HEK293T (cell line): ENCODE results near the gene ARHGAP21.

Experiments
- CTCF ChIA-PET: fragments of 350-600 bp; formaldehyde crosslinking; extraction: SDS; loops from one replicate; lab custom pipeline; 2021; ENCODE audit warnings: antibody characterized with exemption, inconsistent platforms; lab: Yijun Ruan, JAX
- POLR2A ChIA-PET: fragments of 350-600 bp; formaldehyde crosslinking; extraction: SDS; loops from one replicate; lab custom pipeline; 2020; ENCODE audit warnings: antibody characterized with exemption, inconsistent platforms; lab: Yijun Ruan, JAX
- DNase-seq: peaks from one replicate; pipeline ENCODE4 v3.0.0; 2012; ENCODE audit warnings: mixed read lengths; ENCODE audit errors: extremely low spot score
- ARNT ChIP-seq: fragments of 450-650 bp; IDR thresholded peaks from 2 replicates; pipeline ENCODE4 v1.6.1; 2017; ENCODE audit warnings: mild to moderate bottlenecking
- BHLHE40 ChIP-seq: fragments of 450-650 bp; IDR thresholded peaks from 2 replicates; pipeline ENCODE4 v1.6.1; 2016; ENCODE audit warnings: mild to moderate bottlenecking, moderate library complexity, borderline replicate concordance
- CTBP1 ChIP-seq: fragments of 450-650 bp; IDR thresholded peaks from 2 replicates; pipeline ENCODE4 v1.6.1; 2016; ENCODE audit warnings: borderline replicate concordance
- ELF4 ChIP-seq: fragments of 450-650 bp; IDR thresholded peaks from 2 replicates; pipeline ENCODE4 v1.6.1; 2017; ENCODE audit warnings: antibody characterized with exemption
- FOXA1 ChIP-seq: fragments of 450-650 bp; IDR thresholded peaks from 2 replicates; pipeline ENCODE4 v1.6.1; 2016; ENCODE audit warnings: mild to moderate bottlenecking
- FOXK2 ChIP-seq: fragments of 450-650 bp; IDR thresholded peaks from 2 replicates; pipeline ENCODE4 v1.6.1; 2016; ENCODE audit warnings: mild to moderate bottlenecking
- FOXM1 ChIP-seq: fragments of 450-650 bp; IDR thresholded peaks from 2 replicates; pipeline ENCODE4 v1.6.1; 2017; ENCODE audit warnings: mild to moderate bottlenecking, borderline replicate concordance
- HDGF ChIP-seq: fragments of 450-650 bp; IDR thresholded peaks from 2 replicates; pipeline ENCODE4 v1.6.1; 2017; ENCODE audit warnings: antibody characterized with exemption, borderline replicate concordance
- L3MBTL2 ChIP-seq: fragments of 450-650 bp; conservative IDR thresholded peaks from 2 replicates; pipeline ENCODE4 v1.6.1; 2016; ENCODE audit warnings: mild to moderate bottlenecking
- LEF1 ChIP-seq: fragments of 450-650 bp; IDR thresholded peaks from 2 replicates; pipeline ENCODE4 v1.6.1; 2017; ENCODE audit warnings: mild to moderate bottlenecking, borderline replicate concordance
- NFRKB ChIP-seq: fragments of 450-650 bp; IDR thresholded peaks from 2 replicates; pipeline ENCODE4 v1.6.1; 2016; ENCODE audit warnings: mild to moderate bottlenecking, moderate library complexity
- SP1 ChIP-seq: fragments of 450-650 bp; IDR thresholded peaks from 2 replicates; pipeline ENCODE4 v1.6.1; 2017
- SUZ12 ChIP-seq: fragments of 450-650 bp; IDR thresholded peaks from 2 replicates; pipeline ENCODE4 v1.6.1; 2016; ENCODE audit warnings: mild to moderate bottlenecking
- TARDBP ChIP-seq: fragments of 450-650 bp; IDR thresholded peaks from 2 replicates; pipeline ENCODE4 v1.6.1; 2016
- ZNF384 ChIP-seq: fragments of 450-650 bp; IDR thresholded peaks from 2 replicates; pipeline ENCODE4 v1.6.1; 2016
- TF ChIP-seq, protein P1 (sequence below): fragments of 450-650 bp; IDR thresholded peaks from 2 replicates; pipeline ENCODE4 v1.6.1; 2016

ARHGAP21 gene

DNA sequence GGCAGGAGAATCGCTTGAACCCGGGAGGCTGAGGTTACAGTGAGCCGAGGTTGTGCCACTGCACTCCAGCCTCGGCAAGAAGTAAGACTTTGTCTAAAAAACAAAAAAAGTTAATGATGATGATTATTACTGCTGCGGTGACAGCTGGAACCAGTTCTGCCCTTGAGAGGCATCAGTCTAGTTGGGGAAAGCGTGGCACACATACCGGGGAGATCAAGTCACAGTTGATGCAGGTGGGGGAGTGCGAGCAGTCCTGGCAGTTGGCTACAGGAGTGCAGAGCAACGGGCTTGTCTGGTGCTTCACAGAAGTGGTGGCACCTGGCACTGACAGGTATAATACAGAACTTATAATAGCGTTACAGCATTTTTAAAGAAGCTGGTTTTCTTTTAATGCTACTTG lies 173.0 kb downstream of the ARHGAP21 start:
- DNase-seq, result no peak
- POLR2A ChIA-PET, result no interaction called here
- TF ChIP-seq FOXM1 (no peak), HDGF (no peak), FOXK2 (no peak), CTBP1 (no peak), BHLHE40 (no peak), TARDBP (no peak), L3MBTL2 (no peak), ARNT (no peak), ZNF384 (no peak), NFRKB (no peak), FOXA1 (no peak)
- TF ChIP-seq, protein P1, sequence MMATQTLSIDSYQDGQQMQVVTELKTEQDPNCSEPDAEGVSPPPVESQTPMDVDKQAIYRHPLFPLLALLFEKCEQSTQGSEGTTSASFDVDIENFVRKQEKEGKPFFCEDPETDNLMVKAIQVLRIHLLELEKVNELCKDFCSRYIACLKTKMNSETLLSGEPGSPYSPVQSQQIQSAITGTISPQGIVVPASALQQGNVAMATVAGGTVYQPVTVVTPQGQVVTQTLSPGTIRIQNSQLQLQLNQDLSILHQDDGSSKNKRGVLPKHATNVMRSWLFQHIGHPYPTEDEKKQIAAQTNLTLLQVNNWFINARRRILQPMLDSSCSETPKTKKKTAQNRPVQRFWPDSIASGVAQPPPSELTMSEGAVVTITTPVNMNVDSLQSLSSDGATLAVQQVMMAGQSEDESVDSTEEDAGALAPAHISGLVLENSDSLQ, result no peak
- CTCF ChIA-PET, result interaction anchor here (0.5 to 0.7 kb wide), 2 partner anchors 32 to 413 kb away, joined by 3 to 5 read pairs; no protein-coding TSS in a partner anchor

DNA sequence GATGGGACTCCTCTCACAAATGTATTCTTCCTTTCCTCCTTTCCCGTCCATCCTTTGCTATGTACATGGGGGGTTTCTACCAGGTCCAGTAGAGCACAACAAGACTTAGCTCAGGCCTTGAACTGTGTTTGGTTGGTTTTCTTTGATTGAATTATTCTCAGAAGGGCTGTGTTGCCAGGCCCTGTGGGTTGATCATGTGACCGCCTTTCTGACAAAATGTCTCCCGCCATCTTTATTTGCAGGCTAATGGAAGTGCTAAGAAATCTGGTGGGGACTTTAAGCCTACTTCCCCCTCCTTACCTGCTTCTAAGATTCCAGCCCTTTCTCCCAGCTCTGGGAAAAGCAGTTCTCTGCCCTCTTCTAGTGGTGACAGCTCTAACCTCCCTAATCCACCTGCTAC lies 178.1 kb downstream of the ARHGAP21 start:
- no peak for DNase-seq
- ChIA-PET CTCF (no interaction called here), POLR2A (no interaction called here)
- TF ChIP-seq FOXA1, result no peak
- no peak for TF ChIP-seq NFRKB
- TF ChIP-seq, protein P1, result no peak
- no peak for TF ChIP-seq SUZ12
- TF ChIP-seq L3MBTL2, result no peak

- TF ChIP-seq ELF4 (no peak), ZNF384 (no peak), TARDBP (no peak), FOXM1 (no peak), HDGF (no peak), CTBP1 (no peak), NFRKB (no peak), L3MBTL2 (no peak), SUZ12 (no peak), FOXK2 (no peak), FOXA1 (no peak), LEF1 (no peak), ARNT (no peak), SP1 (no peak)
- TF ChIP-seq, protein P1, result no peak
- ChIA-PET POLR2A (no interaction called here), CTCF (no interaction called here)
- no peak for DNase-seq
Observed at GRCh38 chr10:24544776-24545175, 178.9 kb downstream of the ARHGAP21 start.

DNA sequence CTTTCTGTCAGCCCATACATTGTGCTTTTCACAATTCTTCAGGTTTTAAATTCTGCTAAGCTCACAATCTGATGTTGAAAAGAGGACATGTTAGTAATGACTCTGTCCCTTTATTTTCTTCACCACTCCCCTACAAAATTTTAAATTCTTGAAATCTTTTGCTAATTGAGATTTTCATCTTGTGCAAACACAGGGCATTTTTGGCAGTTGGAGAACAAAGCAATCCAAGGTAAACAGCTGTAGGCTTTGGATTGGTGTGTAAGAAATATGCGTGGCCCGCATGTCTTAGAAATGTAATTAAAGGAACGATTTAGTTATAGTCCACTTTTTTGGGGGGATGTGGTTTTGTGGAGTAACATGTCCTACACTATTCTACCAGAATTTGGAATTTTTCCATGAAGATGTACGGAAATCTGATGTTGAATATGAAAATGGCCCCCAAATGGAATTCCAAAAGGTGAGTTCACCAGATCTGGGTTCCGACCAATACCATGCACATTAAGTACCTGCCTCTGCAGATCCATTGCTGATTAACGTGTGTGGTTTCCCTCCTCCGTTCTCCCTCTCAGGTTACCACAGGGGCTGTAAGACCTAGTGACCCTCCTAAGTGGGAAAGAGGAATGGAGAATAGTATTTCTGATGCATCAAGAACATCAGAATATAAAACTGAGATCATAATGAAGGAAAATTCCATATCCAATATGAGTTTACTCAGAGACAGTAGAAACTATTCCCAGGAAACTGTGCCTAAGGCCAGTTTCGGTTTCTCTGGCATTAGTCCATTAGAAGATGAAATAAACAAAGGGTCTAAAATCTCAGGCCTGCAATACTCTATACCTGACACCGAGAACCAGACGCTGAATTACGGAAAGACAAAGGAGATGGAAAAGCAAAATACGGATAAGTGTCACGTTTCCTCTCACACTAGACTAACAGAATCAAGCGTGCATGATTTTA lies 181.1 kb downstream of the ARHGAP21 start:
- no peak for DNase-seq
- POLR2A ChIA-PET, result no interaction called here
- TF ChIP-seq CTBP1, result no peak
- TF ChIP-seq, protein P1, result no peak
- TF ChIP-seq BHLHE40, result no peak
- TF ChIP-seq L3MBTL2, result no peak
- no peak for TF ChIP-seq HDGF
- TF ChIP-seq ELF4, result no peak
- no peak for TF ChIP-seq FOXK2
- TF ChIP-seq LEF1, result no peak
- TF ChIP-seq ZNF384, result no peak
- TF ChIP-seq ARNT, result no peak
- TF ChIP-seq SUZ12, result no peak
- no peak for TF ChIP-seq FOXA1
- TF ChIP-seq TARDBP, result no peak
- no peak for TF ChIP-seq FOXM1
- no peak for TF ChIP-seq NFRKB
- CTCF ChIA-PET, result no interaction called here

DNA sequence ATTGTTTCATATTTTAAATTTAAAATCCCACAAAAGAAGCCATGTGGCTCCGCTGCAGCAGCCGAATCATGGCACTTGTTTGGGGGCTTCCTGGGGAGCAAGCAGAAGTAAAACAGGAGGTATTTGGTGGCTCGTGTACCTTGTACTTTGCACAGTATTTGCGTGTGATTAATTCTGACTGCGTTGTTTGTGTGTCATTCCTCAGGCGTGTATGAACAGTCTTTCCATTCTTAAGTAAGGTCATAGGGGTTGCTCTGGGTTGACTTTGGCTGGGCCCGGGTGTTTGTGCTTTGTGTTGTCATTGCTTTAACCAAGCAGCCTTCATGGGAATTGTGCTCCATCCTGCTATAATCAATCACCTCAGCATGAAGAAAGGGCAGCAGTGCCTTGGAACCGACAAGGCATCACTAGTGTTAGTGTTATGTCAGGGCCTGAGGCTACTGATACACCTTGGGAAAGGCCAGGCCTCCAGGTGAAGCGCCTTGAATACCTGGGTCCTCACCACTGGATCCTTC lies 182.4 kb downstream of the ARHGAP21 start:
- no peak for DNase-seq
- ChIA-PET CTCF (no interaction called here), POLR2A (no interaction called here)
- TF ChIP-seq SP1 (no peak), ELF4 (no peak), BHLHE40 (no peak), FOXM1 (no peak), ZNF384 (no peak), HDGF (no peak), NFRKB (no peak), FOXA1 (no peak)
- TF ChIP-seq, protein P1, result no peak
